D721Med (cell line): ENCODE data around the gene TMEM107.

Experiments used
- DNase-seq: peaks from one replicate; pipeline ENCODE4 v3.0.0; 2011; ENCODE audit warnings: low spot score; ENCODE audit not compliant: insufficient read length
- FAIRE-seq: peaks from 2 replicates; lab custom pipeline; 2011; peaks lifted over from hg19 to GRCh38; lab: Jason Lieb, UNC
- CTCF ChIP-seq: IDR thresholded peaks from 2 replicates; pipeline ENCODE4 v1.5.1; 2012; ENCODE audit warnings: mild to moderate bottlenecking, control low read depth; ENCODE audit not compliant: insufficient read depth; ENCODE audit errors: missing control alignments

TMEM107 gene

DNA sequence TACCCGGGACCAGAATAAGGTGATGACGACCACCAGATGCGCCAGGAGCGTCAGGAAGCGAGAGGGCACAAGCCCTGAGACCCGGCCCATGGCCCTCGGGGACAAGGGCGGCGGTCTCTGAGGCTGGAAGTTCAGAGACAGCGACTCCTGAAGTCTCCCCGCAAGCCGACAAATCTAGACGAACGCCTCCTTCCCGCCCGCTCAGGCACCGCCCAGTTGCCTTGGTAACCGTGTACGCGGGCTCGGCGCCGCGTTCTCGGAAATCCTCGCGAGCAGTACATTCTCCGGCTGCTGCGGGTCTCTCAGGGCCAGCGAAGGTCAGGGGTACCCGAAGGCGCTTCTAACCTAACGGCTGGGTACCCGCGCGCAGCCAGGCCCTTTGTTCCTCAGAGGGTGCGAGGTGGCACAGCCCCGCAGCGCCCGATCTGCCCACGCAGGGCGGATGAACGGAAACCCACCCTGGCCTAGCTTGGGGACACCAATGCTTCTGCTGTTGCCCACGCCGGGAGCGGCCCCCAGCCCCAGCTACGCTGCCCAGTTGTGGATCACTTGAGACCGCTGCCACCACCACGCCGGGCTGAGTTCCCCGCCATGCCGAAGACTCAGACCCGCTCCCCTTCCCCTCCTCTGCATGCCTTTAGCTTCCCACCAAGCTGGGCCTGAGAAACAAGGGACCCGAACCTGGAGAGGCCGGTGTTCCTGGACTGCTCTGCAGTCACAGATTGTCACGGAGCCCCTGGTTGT, at the start of gene TMEM107:
Gene TMEM107 (minus strand): TSS at position 184 of the 744 bp plus-strand sequence. CDS start 94 bp downstream, at position 90.
- TF ChIP-seq CTCF: no peak
- FAIRE-seq (no peak), DNase-seq (peak; percentile 81)

- no peak for DNase-seq
- TF ChIP-seq CTCF: no peak
- FAIRE-seq: no peak
These were observed 49.0 kb upstream of the TMEM107 start for GRCh38 chr17:8224891-8225812.

DNA sequence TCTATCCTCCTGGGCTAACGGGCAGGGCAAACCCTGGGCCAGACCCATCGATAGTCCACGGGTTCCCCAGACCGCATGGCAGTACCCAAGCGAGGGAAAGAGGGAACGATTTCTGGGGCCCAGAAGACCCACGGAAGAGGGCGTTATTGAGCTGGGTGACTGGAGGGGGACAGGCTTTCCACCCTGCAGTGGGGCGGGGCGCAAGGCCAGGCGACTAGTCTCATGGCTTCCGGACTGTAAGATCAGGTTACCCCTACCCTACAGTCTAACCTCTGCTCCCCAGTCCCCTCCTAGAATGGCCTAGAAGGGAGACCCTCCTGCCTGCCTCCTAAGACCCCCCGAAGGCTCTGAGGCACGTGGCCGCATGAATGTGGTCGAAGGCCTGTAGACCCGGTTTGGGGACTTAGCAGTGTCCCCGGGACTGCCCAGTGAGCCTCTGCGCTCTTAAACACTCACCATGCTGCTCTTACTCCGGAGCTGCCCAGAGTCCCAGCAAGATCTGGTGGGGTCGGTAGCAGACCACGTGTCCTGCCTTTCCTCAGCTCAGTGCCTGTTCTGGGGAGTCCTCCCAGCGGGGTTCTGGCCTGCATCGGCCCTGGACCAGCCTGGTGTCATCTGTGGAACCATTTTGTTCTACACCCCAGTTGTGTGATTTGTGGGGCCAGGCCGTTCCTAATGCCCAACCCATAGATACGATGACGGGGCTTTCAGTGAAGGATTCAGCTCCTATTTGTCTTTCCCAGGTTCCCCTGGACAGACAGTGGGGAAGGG, 47.4 kb upstream of the TMEM107 start:
- DNase-seq (no peak), FAIRE-seq (no peak)
- peak; percentile 16 for TF ChIP-seq CTCF

- DNase-seq (no peak), FAIRE-seq (no peak)
- no peak for TF ChIP-seq CTCF
These were observed 46.6 kb upstream of the TMEM107 start for GRCh38 chr17:8222630-8223355.

DNA sequence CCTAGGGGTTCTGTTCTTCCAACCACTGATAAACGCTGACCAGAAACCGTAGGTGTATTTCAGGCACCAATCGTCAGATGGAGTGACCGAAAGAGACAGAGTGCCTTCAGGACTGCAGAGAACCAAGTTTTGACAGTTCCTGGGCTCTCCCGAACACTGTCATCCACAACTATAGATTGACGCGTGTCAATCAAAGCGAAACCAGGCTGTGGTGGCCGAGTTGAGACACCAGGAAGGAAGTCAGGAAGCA, 46.1 kb upstream of the TMEM107 start:
- DNase-seq (no peak), FAIRE-seq (no peak)
- TF ChIP-seq CTCF: no peak

DNA sequence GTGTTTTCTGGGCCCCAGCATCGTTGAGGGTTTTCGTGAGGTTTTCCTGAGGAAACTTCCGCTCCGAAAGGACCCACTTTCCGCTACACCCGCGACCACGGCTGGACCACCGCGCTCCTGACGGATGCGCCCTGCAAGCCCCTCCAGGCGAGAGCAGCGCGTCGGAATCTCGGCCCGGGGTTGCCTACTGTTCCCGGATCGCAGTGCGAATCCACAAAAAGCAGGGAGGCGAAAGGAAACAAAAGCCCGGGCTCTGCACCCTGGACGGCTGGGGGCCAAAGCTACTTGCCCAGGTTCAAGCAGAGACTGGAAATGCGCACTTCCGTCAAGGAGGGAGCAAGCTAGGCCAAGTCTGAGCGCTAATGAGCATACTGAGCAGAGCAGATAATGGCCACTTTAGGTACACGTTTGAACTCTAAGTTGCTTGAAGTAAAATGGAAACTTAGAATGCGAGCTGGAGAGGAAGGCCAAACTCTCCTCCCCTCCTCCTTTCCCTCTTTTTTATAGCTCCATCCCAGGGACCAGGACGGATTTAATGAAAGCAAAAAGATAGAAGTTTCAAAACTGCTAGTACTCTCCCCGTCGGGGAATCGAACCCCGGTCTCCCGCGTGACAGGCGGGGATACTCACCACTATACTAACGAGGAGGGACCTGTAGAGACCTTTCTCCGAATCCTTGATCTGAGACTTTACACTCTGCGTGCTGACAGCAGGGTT, 45.6 kb upstream of the TMEM107 start:
- FAIRE-seq: no peak
- DNase-seq: no peak
- no peak for TF ChIP-seq CTCF
